GM23248 (cell line): ENCODE measurements around the gene LDLRAD4.

Experiments
- EZH2 ChIP-seq: fragments of 200-600 bp; sonication (generic); IDR thresholded peaks from 2 replicates; pipeline ENCODE4 v1.6.1; 2018; ENCODE audit warnings: antibody characterized with exemption, mild to moderate bottlenecking; ENCODE audit not compliant: insufficient read depth, poor library complexity, severe bottlenecking
- EZH2phosphoT487 ChIP-seq: fragments of 200-600 bp; sonication (generic); IDR thresholded peaks from 2 replicates; pipeline ENCODE4 v1.6.1; 2018; ENCODE audit warnings: antibody characterized with exemption, moderate library complexity, mild to moderate bottlenecking, low read depth; ENCODE audit not compliant: insufficient read depth

DNA sequence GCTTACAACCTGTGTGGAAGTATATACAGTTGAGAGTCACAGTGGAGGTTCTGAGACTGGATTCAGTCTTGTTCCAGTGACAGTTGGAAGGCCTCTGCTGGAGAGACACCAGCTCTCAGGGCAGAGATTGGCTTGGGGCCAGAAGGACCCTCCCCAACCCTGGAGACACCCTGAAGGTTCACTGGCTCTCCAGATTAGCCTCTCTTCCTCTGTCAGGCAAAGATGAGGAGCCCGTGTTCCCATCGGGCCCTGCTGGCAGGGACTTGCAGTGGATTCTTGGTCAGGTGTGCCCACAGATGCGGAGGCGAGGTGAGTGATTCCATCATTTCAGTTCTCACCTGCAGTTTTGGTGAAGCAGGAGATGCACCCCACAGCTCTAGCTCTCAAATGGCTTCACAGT is 429.2 kb downstream of the LDLRAD4 start:
- TF ChIP-seq EZH2 = no peak
- no peak for TF ChIP-seq EZH2phosphoT487
